GM06990 (cell line): Measurements from ENCODE around the gene RCVRN.
"Not testable (repeated sequence)": the region's sequence is repeated elsewhere in the genome, so short reads cannot be mapped to it uniquely, and the experiment has no call there.

Experiments used
- DNase-seq: peaks from one replicate; pipeline ENCODE4 v3.0.0-alpha.2; 2011; ENCODE audit not compliant: insufficient read length; ENCODE audit errors: extremely low read depth
- H3K27me3 ChIP-seq: replicated peaks from 2 replicates; pipeline ENCODE4 v1.6.0; 2011; ENCODE audit warnings: low read length; ENCODE audit not compliant: control insufficient read depth, insufficient read depth
- H3K36me3 ChIP-seq: 2 replicates; pipeline ENCODE4 v1.5.1; 2011; ENCODE audit warnings: low read length; ENCODE audit not compliant: control insufficient read depth, insufficient read depth
- H3K4me3 ChIP-seq: replicated peaks from 2 replicates; pipeline ENCODE4 v1.5.1; 2011; ENCODE audit warnings: low read depth, mild to moderate bottlenecking, control low read depth, low read length
- TF ChIP-seq, protein P1 (sequence below): IDR thresholded peaks from 2 replicates; pipeline ENCODE4 v1.5.1; 2011; ENCODE audit warnings: low read length, control low read depth, mild to moderate bottlenecking, inconsistent platforms; ENCODE audit not compliant: insufficient read depth, poor library complexity, severe bottlenecking

Gene RCVRN

DNA sequence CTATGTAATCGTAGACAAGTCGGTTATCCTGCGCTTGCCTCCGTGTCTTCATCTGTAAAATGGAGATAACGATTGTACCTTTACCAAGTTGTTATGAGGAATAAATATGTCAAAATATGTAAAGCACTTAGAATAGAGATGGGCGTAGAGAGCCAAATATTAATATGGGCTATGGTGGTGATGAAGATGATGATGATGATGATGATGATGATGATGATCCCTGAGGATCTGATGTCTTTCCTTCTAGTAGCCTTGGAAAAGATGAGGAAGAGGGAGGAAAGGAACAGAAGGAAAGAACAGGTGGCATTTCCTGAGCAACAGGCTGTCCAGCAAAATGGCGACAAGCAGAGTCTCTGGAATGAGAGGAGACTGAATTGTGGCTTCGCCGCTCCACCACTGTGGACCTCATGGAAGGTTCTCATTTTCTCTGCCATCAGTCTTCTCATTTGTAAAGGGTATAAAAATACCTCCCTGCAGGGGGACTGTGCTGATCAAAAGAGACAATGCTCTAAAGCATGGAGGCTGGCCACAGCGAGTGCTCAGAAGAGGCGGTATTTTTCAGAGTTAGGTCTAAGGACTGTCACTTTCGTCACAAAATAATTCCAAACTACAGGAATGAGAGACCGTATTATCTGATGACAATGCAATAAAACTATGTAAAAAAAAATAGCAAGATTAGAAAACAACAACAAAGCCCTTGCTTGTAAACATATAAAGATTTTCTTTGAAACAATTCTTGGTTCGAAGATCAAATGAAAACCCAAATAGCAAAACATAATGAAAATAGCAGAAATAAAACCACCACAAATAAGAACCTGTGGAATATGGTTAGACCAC lies 17.2 kb upstream of the RCVRN start:
- H3K4me3 ChIP-seq, result no peak overlapping the region
- H3K36me3 ChIP-seq, result peaks cover 25% of the 10 kb centered on the region
- TF ChIP-seq, protein P1, sequence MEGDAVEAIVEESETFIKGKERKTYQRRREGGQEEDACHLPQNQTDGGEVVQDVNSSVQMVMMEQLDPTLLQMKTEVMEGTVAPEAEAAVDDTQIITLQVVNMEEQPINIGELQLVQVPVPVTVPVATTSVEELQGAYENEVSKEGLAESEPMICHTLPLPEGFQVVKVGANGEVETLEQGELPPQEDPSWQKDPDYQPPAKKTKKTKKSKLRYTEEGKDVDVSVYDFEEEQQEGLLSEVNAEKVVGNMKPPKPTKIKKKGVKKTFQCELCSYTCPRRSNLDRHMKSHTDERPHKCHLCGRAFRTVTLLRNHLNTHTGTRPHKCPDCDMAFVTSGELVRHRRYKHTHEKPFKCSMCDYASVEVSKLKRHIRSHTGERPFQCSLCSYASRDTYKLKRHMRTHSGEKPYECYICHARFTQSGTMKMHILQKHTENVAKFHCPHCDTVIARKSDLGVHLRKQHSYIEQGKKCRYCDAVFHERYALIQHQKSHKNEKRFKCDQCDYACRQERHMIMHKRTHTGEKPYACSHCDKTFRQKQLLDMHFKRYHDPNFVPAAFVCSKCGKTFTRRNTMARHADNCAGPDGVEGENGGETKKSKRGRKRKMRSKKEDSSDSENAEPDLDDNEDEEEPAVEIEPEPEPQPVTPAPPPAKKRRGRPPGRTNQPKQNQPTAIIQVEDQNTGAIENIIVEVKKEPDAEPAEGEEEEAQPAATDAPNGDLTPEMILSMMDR, result no peak
- no peaks in the 10 kb centered on the region for H3K27me3 ChIP-seq
- no peak for DNase-seq

DNA sequence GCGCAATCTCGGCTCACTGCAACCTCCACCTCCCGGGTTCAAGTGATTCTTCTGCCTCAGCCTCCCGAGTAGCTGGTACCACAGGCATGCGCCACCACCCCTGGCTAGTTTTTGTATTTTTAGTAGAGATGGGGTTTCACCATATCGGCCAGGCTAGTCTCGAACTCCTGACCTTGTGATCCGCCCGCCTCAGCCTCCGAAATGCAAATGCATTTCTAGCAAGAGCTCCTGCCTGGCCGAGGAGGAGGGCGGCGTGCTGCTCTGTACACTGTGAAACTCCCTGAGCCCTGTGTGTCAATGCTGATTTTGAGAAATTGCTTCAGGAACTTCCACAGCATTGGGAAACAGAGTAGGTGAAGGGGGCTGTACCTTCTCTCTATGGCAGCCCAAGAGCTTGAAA lies 16.1 kb upstream of the RCVRN start:
- not testable (repeated sequence) for H3K27me3 ChIP-seq, DNase-seq, H3K4me3 ChIP-seq
- peaks cover 31% of the 10 kb centered on the region for H3K36me3 ChIP-seq

DNA sequence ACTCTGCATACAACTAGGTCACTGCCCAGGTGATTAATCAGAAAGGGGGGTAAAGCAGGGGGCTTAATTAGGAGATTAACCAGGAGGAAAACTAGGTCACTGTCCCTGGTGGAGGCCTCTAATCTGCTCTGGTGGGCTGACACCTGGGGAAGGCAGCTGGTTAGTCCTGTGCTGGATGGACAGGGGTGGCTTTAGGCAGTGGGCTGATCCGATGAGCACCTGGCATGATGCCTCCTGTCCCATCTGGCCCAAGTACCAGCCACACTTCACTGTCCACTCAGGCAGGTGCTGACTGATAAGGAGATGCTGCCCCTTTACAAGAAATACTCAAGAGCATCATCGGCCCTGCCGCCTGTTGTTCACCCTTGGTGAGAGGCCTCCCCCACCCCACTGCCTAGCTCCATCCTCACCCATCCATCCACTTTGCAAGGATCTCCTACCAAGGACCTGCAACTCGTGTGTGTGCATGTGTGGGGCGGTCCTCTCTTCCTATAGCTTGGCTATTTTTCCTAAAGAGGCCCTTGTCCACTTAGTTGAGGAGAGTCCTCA lies 13.8 kb upstream of the RCVRN start:
- no peak for DNase-seq
- Histone ChIP-seq H3K27me3 (no peaks in the 10 kb centered on the region), H3K4me3 (no peak overlapping the region), H3K36me3 (peaks cover 35% of the 10 kb centered on the region)
- TF ChIP-seq, protein P1, result no peak

DNA sequence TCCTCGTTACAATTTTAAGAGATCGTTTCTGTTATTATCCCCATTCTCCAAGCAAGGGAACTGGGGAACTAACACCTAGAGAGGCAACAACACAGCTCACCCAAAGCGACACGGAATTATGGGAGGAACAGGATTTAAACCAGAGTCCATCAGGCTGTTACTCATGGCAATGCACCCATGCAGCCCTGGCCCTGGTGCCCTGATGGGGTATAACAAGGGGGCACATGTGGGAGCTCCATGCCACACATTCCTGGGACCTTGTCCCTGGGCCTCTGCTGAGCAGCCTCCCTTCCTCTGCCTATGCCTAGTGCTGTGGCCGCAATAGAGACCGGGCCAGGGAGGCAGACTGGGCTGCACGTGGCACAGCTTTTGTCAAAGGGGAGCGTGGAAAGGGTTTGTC lies 13.3 kb upstream of the RCVRN start:
- no peak overlapping the region for H3K4me3 ChIP-seq
- TF ChIP-seq, protein P1, result no peak
- H3K27me3 ChIP-seq, result no peaks in the 10 kb centered on the region
- DNase-seq, result no peak
- peaks cover 35% of the 10 kb centered on the region for H3K36me3 ChIP-seq

DNA sequence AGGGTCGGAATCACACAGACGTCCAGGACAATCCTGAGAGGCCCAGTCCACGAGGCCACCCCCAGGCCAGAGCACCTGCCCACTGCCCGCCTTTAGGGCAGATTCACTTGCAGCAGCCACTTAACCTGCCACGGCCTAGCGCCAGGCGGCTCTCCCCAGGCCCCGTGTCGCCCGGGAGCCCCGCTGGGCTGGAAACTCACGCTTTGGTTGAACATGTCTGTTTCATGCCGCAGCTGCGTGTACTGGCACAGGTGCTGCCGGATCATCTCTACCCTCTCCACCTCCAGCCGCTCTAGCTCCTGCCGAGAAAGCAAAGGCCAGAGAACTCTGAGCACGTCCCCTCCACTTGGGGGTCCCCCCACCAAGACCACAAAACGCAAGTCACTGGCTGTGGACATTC lies 12.7 kb upstream of the RCVRN start:
- no peak for DNase-seq
- TF ChIP-seq, protein P1, result no peak
- Histone ChIP-seq H3K4me3 (no peak overlapping the region), H3K36me3 (peaks cover 35% of the 10 kb centered on the region), H3K27me3 (no peaks in the 10 kb centered on the region)

DNA sequence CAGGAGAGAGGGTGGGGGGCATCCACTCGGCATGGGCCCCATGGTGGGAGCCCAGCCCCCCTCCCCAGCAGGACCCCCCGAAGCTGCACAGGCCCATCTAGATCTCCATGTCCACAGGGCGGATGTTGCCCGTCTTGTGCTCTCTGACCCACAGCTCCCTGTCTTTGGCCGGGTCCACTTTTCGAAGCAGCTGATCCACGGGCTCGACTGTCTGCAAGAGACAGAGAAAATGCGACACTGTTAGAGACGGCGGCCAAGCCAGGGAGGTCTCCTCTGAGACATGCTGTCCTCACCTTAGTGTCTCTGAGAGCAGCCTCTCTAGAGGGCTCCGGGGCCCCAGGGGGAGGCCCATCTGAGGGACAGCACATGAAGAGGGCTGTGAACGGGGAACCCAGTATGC lies 12.1 kb upstream of the RCVRN start:
- Histone ChIP-seq H3K4me3 (no peak overlapping the region), H3K36me3 (peaks cover 35% of the 10 kb centered on the region), H3K27me3 (no peaks in the 10 kb centered on the region)
- TF ChIP-seq, protein P1, result no peak
- no peak for DNase-seq
